ENCODE measurements around the gene EIF4EBP3.
A peak's percentile ranks its signal among the peaks of the same experiment; 100 is the strongest.

Gene EIF4EBP3

DNA sequence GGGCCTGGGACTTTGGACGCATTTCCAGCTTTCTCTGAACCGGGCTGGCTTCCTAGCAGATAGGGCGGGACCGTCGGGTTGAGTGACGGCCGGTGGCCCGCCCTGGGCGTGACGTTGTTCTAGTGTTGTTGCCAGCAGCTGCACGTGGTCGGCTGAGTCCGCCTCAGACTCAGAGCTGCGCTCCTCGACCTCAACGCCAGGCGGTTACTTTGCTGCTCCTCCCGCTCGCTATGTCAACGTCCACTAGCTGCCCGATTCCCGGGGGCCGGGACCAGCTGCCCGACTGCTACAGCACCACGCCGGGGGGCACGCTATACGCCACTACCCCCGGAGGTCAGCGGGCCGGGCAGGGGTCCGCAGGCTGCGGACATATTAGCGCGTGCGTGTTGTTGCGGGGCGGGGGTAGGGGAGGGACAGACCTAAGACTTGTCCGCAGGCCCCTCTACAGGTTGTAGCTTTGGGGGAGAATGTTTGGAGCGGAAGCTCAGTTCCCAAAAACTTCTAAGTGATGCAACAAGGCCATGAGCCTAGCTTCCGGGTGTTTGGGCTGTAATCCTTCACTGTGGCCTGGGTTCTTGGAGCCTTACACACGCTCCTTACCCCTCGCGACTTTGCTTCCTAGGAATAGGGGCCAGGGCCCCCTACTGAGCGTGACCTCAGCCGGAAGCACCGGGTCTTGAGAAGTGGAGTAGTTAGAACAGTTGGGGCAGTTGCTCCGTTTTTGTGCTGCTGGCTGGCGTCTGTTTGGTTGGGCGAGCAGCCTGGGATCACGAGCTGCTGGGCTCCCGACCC, at the start of gene EIF4EBP3:
Gene EIF4EBP3, plus strand, starts transcription at position 155 of the 792 bp plus-strand sequence. Its CDS starts 76 bp downstream, at position 231.
- DNase-seq = peak; percentile 22 to 25

DNA sequence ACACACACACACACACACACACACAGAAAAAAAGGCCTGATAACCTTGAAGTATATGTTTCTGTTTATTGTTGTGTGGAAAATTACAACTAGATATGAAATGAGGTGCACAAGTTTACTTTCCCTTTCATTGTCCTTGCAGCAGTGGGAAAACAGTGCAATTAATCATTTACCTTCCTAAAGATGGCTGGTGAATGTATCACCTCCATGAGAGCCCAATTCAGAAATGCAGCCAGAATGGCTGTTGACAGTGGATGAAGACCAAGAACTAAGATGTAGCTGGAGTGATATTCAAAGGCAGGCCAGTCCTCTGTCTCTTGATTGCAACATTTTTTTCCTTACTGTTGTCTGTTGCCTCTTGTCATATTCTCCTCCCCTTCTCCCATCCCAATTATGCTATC, 49.6 kb upstream of the EIF4EBP3 start:
- DNase-seq = no peak

DNA sequence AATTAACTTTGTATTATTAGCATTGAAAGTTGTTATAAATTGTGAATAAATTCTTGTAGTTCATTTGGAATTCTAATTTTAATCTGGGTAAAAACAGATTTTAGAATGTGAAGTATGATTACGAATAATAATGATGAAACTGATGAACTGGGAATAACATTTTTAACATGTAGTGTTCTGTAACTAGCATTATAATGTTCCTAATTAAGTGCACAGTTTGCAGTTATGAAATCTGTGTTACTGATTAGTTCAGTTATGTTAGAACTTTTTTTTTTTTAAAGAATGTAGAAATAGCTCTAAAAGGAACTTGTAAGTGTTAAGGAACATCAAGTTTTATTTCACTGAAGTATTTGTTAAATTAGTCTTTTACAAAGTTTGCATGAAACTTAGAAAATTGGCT, 48.9 kb upstream of the EIF4EBP3 start:
- no peak for DNase-seq

DNA sequence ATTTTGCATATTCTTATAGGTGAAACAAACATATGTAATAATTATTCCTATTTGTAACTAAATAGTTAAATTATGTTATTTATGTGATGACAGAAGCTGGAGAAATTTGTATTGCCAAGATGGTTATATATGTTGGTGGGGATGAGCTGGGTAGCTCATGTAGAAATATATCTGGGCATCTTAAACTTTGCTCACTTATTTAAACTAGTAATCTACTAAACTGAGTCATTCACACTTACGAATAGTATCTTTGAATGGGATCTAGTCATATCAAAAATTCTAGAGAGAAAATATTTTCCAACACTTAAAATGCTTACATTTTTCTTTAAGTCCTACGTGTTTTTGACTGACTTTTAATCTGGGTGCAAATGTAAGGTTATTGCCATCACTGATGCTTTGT, 44.6 kb upstream of the EIF4EBP3 start:
- DNase-seq = no peak

DNA sequence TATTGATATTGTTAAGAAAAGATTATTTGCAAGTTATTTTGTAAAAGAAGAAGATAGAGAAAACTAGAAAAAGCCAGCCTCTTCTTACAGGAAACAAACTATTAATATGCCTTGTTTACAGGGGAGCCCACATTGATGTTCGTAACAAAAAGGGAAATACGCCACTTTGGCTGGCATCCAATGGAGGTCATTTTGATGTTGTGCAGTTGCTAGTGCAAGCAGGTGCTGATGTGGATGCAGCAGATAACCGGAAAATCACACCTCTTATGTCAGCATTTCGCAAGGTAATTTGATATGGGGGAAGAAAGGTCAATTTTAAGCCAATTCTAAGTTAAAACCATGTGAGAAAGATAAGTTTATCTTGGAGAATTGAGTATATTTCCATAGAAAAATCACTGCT, 37.6 kb upstream of the EIF4EBP3 start:
- DNase-seq = no peak

DNA sequence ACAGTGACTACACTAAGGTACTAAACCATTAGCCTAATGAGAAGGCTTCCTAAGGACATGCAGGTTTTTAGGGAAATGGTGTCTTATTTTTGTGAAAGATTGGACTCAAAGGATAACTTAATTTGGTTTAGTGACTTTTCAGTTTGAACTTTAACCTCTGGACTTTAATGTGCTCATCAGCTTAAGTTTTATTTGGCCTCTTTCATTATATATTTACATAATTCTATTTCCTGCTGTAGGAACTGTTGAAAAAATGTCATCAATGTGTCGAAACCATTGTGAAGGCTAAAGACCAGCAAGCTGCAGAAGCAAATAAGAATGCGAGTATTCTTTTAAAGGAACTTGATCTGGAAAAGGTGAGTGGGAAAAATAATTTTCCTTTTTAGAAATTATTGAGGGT, 34.3 kb upstream of the EIF4EBP3 start:
- DNase-seq = no peak

DNA sequence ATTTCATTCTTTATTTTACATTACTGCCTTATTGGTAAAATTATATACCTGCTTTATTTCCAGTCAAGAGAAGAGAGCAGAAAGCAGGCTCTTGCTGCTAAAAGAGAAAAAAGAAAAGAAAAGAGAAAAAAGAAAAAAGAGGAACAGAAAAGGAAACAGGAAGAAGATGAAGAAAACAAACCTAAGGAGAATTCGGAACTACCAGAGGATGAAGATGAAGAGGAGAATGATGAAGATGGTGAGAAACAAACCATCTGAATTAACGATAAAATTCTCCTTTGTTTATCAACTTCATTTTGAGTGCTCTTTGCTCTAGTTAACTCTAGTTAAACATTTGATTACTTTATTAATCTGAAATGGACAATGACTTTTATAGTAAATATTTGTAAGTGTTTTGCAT, 23.5 kb upstream of the EIF4EBP3 start:
- no peak for DNase-seq

DNA sequence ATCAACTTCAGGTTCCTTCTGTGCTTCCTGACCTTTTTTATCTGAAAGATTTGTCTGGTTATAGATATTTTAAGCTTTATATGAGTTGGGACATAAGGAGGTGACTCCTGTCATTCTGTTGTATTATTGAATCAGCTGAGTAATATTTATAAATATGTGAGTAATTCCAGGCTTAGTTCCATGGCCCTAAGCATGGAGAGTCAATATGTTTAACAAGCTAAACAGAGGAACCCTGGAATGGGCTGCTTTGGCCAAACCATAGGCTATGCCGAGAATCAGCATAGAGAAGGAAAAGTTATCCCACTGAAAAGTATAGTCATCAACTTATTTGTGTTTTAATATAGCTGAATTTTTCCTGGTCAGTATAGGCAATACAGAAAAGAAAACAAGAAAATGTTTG, 7.2 kb upstream of the EIF4EBP3 start:
- DNase-seq = no peak

DNA sequence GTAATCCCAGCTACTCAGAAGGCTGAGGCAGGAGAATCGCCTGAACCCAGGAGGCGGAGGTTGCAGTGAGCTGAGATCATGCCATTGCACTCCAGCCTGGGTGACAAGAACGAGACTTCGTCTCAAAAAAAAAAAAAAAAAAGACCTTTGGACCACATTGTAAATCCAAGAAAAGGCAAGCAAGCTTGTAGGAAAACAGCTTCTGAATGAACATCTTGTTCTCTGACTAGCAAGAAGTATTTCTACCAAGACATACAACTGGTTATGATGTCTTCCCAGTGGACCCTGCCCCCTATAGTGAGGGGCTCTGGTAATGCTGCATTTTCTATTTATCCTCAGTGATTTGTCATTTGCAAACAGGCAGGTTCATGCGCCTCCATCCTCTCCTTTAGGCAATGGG, 4.5 kb upstream of the EIF4EBP3 start:
- DNase-seq = no peak

DNA sequence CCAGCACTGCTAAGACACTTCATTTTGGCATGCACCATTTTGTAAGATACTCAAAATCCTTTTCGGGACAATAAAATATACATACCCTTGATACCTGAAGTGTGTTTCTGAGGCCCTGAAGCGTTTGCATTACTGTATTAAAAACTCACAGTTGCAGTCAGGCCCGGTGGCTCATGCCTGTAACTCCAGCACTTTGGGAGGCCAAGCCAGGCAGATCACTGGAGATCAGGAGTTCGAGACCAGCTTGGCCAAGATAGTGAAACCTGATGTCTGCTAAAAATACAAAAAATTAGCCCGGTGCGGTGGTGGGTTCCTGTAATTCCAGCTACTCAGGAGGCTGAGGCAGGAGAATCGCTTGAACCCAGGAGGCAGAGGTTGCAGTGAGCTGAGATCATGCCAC, 2.5 kb upstream of the EIF4EBP3 start:
- DNase-seq = no peak

DNA sequence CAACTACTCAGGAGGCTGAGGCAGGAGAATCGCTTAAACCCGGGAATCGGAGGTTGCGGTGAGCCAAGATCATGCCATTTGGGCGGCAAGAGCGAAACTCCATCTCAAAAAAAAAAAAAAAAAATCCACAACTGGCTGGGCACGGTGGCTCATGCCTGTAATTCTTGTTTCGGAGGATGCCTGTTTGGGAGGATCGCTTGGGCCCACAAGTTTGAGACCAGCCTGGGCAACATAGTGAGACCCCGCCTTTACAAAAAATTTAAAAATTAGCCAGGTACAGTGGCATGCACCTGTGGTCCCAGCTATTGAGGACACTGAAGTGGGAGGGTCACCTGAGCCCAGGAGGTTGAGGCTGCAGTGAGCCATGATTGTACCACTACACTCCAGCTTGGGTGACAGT, 1.9 kb upstream of the EIF4EBP3 start:
- no peak for DNase-seq

DNA sequence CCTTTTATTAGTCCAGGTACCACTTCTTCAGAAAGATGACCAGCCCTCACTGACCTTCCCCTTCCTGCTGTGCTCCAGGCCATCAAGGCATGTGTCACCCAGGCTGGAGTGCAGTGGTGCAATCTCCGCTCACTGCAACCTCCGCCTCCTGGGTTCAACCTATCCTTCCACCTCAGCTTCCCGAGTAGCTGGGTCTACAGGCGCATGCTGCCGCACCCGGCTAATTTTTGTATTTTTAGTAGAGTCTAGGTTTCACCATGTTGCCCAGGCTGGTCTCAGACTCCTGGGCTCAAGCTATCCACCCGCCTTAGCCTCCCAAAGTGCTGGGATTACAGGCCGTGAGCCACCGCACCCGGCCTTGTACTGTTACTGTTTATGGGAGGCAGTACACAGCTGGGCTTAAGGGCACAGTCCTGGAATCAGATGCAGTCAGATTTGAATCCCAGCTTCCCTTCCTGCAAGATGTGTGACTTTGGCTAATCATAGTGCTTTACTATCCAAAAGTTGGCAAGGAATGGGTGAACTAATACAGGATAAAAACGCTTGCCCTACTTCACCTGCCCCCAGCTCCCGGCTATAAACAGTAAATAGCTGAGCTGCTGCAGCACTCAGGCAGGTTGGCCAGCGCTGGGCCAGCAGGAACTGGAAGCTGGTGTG, 483 bp upstream of the EIF4EBP3 start:
- no peak for DNase-seq

DNA sequence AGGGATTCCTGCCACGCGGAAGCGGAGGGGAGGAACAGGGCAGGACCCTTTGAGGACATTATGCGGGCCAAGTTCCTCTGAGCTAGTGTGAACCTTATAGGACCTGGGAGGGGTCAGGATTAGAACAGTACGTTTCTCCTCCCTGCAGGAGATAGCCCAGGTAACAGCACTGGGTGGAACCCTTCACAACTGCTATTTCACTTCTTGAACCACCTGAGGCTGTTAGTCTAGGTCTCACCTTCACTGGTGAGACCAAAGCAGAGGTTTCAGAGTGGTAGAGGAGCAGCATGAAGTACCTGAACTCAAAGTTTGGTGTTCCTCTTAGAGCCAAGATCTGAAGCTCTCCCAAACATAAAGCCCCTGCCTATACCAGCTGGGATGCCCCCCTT, 832 bp downstream of the EIF4EBP3 start:
- no peak for DNase-seq

DNA sequence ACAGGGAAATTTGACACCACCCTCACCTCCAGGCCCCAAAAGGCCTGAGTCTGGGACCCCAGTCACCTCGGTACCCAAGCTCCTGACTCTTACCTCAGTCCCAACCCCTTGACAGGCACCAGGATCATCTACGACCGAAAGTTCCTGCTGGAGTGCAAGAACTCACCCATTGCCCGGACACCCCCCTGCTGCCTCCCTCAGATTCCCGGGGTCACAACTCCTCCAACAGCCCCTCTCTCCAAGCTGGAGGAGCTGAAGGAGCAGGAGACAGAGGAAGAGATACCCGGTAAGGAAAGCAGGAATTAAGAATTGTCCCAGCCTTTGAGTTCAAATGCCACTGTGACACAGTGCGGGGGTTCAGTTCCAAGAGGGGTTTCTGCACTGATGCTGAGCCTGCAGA, 1.3 kb downstream of the EIF4EBP3 start:
- DNase-seq = no peak

DNA sequence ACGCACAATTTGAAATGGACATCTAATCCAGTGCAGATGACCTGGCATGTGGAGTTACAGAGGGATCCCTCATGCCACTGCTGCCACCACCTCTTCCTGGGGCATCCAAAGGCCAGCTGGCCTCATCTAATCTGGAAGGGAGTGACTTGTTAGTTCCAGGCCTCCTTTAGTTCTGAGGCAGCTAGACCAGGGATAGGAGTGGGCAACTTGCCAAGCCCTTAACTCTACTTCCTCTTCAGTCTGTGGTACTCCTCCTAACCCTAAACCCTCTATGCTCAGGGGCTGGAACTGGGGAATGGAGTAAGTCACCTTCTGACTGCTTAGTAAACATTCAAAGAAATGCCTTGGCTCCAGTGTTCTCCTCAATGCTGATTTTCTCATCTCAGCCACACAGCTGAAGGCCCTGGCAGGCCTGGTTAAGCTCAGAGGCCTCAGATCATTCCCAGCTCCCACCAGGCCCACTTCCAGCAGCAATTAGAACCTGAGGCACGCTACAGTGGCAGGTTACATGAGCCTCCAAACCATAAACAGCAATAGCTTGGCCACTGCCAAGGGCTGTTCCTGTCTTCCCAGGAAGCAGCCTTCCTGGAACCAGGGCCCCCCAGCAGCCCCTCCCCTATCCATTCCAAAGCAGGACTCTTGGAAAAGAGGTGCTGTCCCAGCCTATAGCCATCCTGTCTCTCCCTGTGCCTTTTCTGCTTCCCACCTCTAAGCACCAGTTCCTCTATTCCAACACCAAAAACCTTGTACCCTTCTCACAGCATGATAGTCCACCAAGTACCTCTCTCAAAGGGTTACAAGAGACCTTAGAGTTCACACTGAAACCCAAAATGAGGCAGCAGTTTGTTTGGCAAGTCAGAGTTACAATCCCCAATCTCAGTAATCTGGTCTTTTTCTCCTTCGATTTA, 2.0 kb downstream of the EIF4EBP3 start:
- DNase-seq = no peak

DNA sequence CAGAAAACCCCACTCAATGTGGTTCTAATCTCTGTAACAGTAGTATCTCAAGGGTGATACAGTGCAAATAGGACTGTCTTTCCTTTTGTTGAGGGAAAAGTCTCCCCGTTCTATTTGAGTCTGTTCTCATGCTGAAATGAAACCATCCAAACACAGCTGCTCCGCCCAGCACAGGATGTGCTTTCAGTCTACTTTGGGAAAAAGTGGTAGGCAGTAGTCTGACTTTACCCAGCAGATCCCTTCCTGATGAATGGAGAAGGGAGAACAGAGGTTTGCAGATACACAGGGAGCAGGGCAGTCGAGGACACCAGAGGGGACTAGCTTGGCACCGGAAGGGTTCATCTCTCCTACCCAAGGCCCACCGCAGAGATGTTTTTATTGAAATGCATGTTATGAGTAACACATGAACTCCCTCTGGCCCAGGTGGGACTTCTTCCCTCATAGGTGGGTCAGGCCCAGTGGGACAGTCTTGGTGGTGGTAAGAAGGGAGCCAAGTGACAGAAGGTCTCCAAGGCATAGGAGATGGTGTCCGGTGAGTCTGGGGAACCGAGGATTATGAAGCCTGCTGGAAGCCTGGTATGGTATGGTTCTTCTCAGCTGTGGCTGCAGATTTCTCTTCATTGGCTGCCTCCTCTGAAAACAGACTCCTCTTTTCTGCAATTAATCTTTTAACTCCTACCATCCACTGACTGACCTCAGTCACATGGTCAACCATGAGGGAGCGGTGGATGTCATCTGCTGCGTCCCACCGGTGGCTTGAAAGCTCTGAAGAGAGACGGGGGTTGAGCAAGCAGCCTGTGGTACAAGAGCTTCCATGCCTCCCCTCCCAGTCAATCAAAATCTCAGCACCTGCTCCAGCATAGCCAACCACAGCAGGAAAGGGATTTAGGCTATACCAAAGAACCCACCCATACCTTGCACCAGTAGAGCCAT, 3.0 kb downstream of the EIF4EBP3 start:
- DNase-seq = no peak

DNA sequence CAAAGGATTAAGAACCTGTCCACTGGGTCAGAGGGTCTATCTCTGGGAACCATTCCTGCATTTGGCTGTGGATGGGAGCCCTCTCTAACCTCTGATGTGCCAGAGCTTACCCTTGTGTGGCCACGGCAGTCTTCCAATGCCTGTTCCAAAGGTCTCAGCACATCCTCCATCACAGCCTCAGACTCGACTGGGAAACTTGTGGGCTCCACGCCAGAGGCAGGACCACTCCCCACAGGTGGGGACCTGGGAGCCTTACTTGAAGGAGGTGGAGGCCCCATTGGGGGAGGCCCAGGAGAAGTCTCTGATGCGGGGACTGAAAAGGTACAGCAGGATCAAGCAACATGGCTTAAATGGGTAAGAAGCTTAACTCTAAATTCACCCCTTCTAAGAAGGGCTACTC, 4.4 kb downstream of the EIF4EBP3 start:
- no peak for DNase-seq

DNA sequence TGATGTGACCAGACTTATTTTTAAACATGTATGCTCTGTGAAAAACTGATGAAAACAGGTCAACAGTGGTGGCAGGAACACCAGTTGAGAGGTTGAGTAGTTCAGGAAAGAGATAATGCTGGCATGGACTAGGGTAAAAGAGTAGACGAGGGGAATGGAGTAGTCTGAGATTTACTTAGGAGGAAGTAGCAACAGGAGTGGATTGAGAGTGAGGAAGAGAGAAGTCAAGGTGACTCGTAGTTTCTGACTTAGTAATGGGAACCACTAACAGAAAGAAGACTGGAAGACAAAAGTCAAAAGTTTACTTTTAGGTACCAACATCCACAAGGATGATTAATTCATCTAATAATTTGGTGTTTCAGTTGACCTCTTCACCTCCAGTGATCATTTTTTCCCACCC, 6.2 kb downstream of the EIF4EBP3 start:
- no peak for DNase-seq

DNA sequence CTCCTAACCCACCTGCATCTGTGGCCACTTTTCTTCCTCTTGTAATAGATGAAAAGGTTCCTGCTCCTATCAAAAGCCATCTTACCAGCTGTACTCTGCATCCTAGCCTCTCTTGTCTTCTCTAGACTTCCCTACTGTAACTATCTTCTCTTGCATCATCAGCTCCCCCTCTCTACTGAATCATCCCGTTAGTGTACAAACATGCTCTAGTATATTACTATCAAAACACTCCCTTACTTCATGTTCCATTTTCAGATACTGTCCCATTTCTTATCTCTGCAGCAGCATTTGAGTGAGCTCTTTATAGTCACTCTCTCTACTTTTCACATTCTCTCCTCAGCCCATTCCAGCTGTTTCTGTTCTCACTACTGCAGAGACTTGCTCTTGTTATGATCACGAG, 7.0 kb downstream of the EIF4EBP3 start:
- DNase-seq = no peak

DNA sequence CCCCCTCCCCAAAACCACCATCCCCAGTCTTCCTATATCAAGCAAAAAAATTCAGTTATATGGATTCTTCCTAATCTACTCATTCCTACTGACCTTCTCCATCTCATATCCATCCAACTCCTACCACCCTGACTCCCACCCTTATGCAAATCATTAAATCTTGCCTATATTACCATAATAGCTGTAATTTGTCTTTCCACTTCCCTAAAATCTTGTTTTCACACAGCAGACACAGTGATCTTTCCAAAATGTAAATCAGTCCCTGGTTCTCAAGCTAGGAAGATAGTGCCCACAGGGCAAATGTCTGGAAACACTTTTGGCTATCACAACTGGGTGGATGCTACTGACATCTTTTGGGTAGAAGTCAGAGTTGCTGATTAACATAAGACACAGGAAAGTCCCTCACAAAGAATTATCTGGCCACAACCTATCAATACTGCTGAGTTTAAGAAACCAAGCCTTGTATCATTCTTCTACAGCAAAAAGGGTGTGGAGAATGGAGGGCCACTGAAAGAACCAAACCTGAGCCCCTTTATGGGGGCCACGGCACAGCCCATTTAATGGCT, 8.4 kb downstream of the EIF4EBP3 start:
- DNase-seq = no peak

DNA sequence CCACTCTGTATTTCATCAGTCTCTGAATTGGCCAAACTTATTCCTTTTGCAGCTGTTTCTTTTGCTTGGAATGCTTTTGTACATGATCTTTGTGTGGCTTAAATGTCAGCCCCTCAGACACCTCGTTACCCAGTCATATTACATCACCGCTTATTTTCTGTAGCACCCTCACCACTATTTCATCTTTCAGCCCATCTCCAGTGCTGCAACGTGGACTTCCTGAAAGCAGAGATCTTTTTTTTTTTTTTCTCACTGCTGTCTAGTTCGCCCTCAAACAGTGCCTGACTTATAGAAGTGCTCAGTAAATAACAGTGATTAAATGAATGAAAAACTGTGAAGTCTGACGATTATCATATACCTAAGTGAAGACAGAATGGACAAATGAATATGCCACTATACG, 9.0 kb downstream of the EIF4EBP3 start:
- DNase-seq = no peak

DNA sequence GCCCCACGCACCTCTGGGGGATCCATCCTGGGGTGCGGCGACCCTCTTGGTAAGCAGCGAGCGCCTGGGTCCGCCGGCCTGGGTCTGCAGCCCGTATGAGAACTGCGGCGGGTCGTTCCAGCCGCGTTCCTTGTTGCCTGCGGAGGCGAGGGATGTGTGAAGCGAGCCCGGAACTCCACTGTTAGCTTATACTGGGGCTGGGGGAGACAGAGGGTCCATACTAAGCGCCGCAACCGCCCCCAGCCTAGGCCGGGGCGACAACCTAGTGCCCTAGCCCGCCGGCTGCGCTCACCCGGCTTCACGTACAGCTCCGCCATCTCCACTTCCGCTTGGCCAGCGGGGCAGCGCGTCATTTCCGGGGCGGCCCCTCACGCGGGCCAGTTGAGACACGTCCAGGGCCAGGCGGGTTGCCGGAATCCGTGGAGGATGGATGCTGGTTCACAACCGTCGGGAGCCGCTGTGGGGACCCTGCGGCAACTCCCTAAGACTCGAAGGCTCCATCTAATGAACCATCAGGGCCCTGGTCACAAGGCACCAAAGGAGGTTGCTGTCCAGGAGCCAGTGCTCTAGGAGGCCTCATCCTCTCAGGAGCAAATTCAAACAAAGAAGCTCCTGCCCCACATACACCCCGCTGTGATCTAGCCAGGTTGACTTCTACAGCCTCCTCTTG, 9.8 kb downstream of the EIF4EBP3 start, which contains the start of gene SRA1:
Gene SRA1, minus strand, starts transcription at position 338 of the 670 bp plus-strand sequence. Its CDS starts 21 bp downstream, at position 317.
- peak; percentile 78 to 81 for DNase-seq
